ENCODE data around the gene RLBP1.

DNA sequence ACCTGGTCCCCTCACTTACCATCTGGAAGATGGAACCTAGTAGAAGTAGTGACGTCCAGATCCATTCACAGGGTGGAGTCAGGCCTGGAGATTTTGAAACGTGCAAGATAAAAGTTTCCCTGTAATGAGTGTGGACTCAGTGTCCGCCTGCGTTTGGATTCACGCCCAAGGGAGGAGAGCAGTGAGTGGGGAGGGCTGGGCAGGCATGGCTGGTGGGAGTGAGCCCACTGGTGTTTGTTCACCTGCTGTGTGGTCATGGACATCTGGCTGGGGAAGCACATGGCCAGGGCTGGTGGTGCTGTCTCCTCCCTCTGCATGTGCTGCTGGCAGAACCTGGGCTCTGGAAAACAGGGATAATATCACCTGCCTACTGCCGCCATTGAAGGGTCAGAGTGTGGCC is 37.0 kb downstream of the RLBP1 start:
- no peak for TF ChIP-seq CTCF (IDR thresholded peaks at IDR 0.05; ENCODE audit: poor library complexity)
- TF ChIP-seq EZH2phosphoT487 (IDR thresholded peaks at IDR 0.05; ENCODE audit: low read depth, severe bottlenecking, unreplicated experiment) = no peak
- TF ChIP-seq EZH2 (IDR thresholded peaks at IDR 0.05; ENCODE audit: borderline replicate concordance) = no peak
